WTC11 (cell line): Measurements from ENCODE around the gene SFXN1.

Source experiments
- IRF2 ChIP-seq: sonication (generic); formaldehyde crosslinking; IDR thresholded peaks from 2 replicates; pipeline ENCODE4 v1.8.0; 2022; ENCODE audit warnings: low read depth, missing genetic modification reagents, borderline replicate concordance
- JUN ChIP-seq: sonication (generic); formaldehyde crosslinking; IDR thresholded peaks from 2 replicates; pipeline ENCODE4 v1.8.0; 2023; ENCODE audit warnings: mild to moderate bottlenecking, missing genetic modification reagents
- MYBL2 ChIP-seq: sonication (generic); formaldehyde crosslinking; IDR thresholded peaks from 2 replicates; pipeline ENCODE4 v1.8.1; 2023; ENCODE audit warnings: mild to moderate bottlenecking, moderate library complexity, missing genetic modification reagents
- NFE2L1 ChIP-seq: sonication (generic); formaldehyde crosslinking; IDR thresholded peaks from 2 replicates; pipeline ENCODE4 v1.8.1; 2023; ENCODE audit warnings: missing genetic modification reagents
- PRRX2 ChIP-seq: fragments of 250-450 bp; sonication (Bioruptor Pico); IDR thresholded peaks from 2 replicates; pipeline ENCODE4 v1.8.0; 2021; ENCODE audit warnings: mild to moderate bottlenecking
- TEAD1 ChIP-seq: sonication (generic); formaldehyde crosslinking; IDR thresholded peaks from 2 replicates; pipeline ENCODE4 v1.8.0; 2022; ENCODE audit warnings: mild to moderate bottlenecking, missing genetic modification reagents
- ZNF121 ChIP-seq: sonication (generic); formaldehyde crosslinking; IDR thresholded peaks from 2 replicates; pipeline ENCODE4 v1.8.0; 2023; ENCODE audit warnings: missing genetic modification reagents
- TF ChIP-seq, protein P1 (sequence below): fragments of 200-600 bp; IDR thresholded peaks from 2 replicates; pipeline ENCODE4 v1.8.0; 2022; ENCODE audit warnings: antibody characterized with exemption

DNA sequence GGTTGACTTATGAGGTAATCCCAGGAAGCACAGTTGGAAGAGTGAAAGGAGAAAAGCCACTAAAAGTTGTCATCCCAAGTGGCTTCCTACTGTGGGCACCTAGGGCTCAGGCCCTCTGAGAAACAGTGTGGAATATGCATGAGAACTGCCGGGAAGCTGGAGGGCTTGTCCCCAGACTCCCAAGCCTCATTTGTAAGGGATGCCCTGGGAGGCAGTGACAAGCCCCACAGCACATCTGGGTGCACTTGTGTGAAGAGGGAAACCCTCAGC is 64.5 kb downstream of the SFXN1 start:
- TF ChIP-seq JUN (CRISPR knock-in tag) (no peak), IRF2 (CRISPR knock-in tag) (no peak), MYBL2 (CRISPR knock-in tag) (no peak), TEAD1 (CRISPR knock-in tag) (no peak), PRRX2 (no peak), ZNF121 (CRISPR knock-in tag) (no peak), NFE2L1 (CRISPR knock-in tag) (no peak)
- TF ChIP-seq, protein P1, sequence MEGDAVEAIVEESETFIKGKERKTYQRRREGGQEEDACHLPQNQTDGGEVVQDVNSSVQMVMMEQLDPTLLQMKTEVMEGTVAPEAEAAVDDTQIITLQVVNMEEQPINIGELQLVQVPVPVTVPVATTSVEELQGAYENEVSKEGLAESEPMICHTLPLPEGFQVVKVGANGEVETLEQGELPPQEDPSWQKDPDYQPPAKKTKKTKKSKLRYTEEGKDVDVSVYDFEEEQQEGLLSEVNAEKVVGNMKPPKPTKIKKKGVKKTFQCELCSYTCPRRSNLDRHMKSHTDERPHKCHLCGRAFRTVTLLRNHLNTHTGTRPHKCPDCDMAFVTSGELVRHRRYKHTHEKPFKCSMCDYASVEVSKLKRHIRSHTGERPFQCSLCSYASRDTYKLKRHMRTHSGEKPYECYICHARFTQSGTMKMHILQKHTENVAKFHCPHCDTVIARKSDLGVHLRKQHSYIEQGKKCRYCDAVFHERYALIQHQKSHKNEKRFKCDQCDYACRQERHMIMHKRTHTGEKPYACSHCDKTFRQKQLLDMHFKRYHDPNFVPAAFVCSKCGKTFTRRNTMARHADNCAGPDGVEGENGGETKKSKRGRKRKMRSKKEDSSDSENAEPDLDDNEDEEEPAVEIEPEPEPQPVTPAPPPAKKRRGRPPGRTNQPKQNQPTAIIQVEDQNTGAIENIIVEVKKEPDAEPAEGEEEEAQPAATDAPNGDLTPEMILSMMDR, result no peak
